K562 (cell line): Measurements from ENCODE around the gene USF2. TPM values are rescaled to one million over a fixed set of nuclear protein-coding genes. Genes with fewer than 3 reads are reported as not detected.

Experiments used
- ATAC-seq: fragments of 200-7000 bp; cut with Tn5 transposase; 3 replicates; pipeline ENCODE4 v1.9.1; 2020; ENCODE audit warnings: moderate library complexity
- BruUV-seq: library from RNA; stranded (reverse); fragments of 400-500 nt; replicated peaks from 2 replicates; lab custom pipeline; 2021; lab: Mats Ljungman, UMichigan
- CTCF ChIA-PET: fragments of 300-600 bp; formaldehyde crosslinking; extraction: SDS; loops from one replicate; lab custom pipeline; 2021; ENCODE audit warnings: low intra/inter-chr PET ratio; lab: Yijun Ruan, JAX
- POLR2A ChIA-PET: fragments of 300-600, 350-650 bp; sonication (Branson Sonifier 250); formaldehyde crosslinking; extraction: SDS; loops from one replicate; lab custom pipeline; 2021; ENCODE audit warnings: antibody characterized with exemption, inconsistent platforms; lab: Yijun Ruan, JAX
- DNase-seq, 4 experiments: peaks; one replicate each; pipeline versions ENCODE4 v3.0.0 to v3.0.0-alpha.2; 2011 to 2018; ENCODE audit warnings: low spot score in 3 of 4, mixed read lengths in 3 of 4; ENCODE audit errors: extremely low read depth in 1 of 4
- FAIRE-seq: peaks from 2 replicates; lab custom pipeline; 2011; peaks lifted over from hg19 to GRCh38; lab: Jason Lieb, UNC
- H2AFZ ChIP-seq: 2 replicates; pipeline ENCODE4 v1.6.0; 2011; ENCODE audit warnings: low read depth, low read length, control low read depth, inconsistent platforms
- H3K27ac ChIP-seq: fragments of 200-600 bp; 3 replicates; pipeline ENCODE4 v1.8.0; 2011; ENCODE audit warnings: low read depth, mild to moderate bottlenecking, control low read depth, inconsistent platforms, low read length, moderate library complexity, mixed read lengths; ENCODE audit errors: extremely low read depth
- H3K27me3 ChIP-seq, 2 experiments: fragments of 300-600 bp in 1 of 2; 2 replicates in 1 of 2; 3 replicates in 1 of 2; pipeline versions ENCODE4 v1.6.0 to v1.8.0; 2011; ENCODE audit warnings: inconsistent platforms in 2 of 2, low read length in 2 of 2, mild to moderate bottlenecking in 1 of 2, mixed read lengths in 1 of 2, moderate library complexity in 1 of 2; ENCODE audit not compliant: control insufficient read depth in 2 of 2, insufficient read depth in 2 of 2
- H3K36me3 ChIP-seq: fragments of 300-600 bp; 3 replicates; pipeline ENCODE4 v1.8.0; 2011; ENCODE audit warnings: mild to moderate bottlenecking, low read length, inconsistent platforms; ENCODE audit not compliant: control insufficient read depth, insufficient read depth
- H3K4me1 ChIP-seq, 2 experiments: fragments of 200-600 bp in 1 of 2; replicated peaks in 1 of 2; 2 replicates in 1 of 2; 3 replicates in 1 of 2; pipeline versions ENCODE4 v1.5.1 to v1.8.0; 2011; ENCODE audit warnings: inconsistent platforms in 2 of 2, low read length in 2 of 2, mild to moderate bottlenecking in 1 of 2, mixed read lengths in 1 of 2, moderate library complexity in 1 of 2; ENCODE audit not compliant: control insufficient read depth in 2 of 2, insufficient read depth in 2 of 2
- H3K4me2 ChIP-seq: 2 replicates; pipeline ENCODE4 v1.6.1; 2011; ENCODE audit warnings: low read length, control low read depth, inconsistent platforms, mixed read lengths; ENCODE audit not compliant: insufficient read depth
- H3K4me3 ChIP-seq: fragments of 200-600 bp; sonication (generic), shearing (Covaris generic); 2 replicates; pipeline ENCODE4 v1.5.1; 2016; ENCODE audit warnings: control low read depth, inconsistent platforms
- H3K79me2 ChIP-seq: fragments of 200-600 bp; 3 replicates; pipeline ENCODE4 v1.8.0; 2011; ENCODE audit warnings: low read length, inconsistent platforms; ENCODE audit not compliant: control insufficient read depth, insufficient read depth
- H3K9ac ChIP-seq, 2 experiments: 2 replicates each; pipeline versions ENCODE4 v1.6.0 to v1.6.1; 2011; ENCODE audit warnings: low read depth in 2 of 2, low read length in 2 of 2, control low read depth in 1 of 2, inconsistent platforms in 1 of 2, mild to moderate bottlenecking in 1 of 2, mixed read lengths in 1 of 2; ENCODE audit not compliant: insufficient read depth in 1 of 2
- H3K9me1 ChIP-seq: one replicate; pipeline ENCODE4 v1.6.0; 2011; ENCODE audit warnings: inconsistent platforms, mild to moderate bottlenecking, low read length, moderate library complexity; ENCODE audit not compliant: control insufficient read depth, insufficient read depth
- H3K9me3 ChIP-seq: replicated peaks from 2 replicates; pipeline ENCODE4 v1.5.1; 2011; ENCODE audit warnings: low read depth, low read length, inconsistent platforms; ENCODE audit not compliant: control insufficient read depth, insufficient read depth
- H4K20me1 ChIP-seq: replicated peaks from 2 replicates; pipeline ENCODE4 v1.6.1; 2011; ENCODE audit warnings: low read length, inconsistent platforms, mixed read lengths; ENCODE audit not compliant: control insufficient read depth, insufficient read depth
- CREB1 ChIP-seq, 2 experiments: sonication (generic) in 1 of 2; formaldehyde crosslinking in 1 of 2; IDR thresholded peaks; 2 replicates each; pipeline versions ENCODE4 v1.6.1 to v1.8.0; 2012 to 2022; ENCODE audit warnings: inconsistent platforms in 1 of 2, mild to moderate bottlenecking in 1 of 2, missing genetic modification reagents in 1 of 2, moderate library complexity in 1 of 2
- EP300 ChIP-seq: IDR thresholded peaks from 2 replicates; pipeline ENCODE4 v1.6.1; 2012; ENCODE audit warnings: low read length, improper control_type of control experiment
- POLR2AphosphoS2 ChIP-seq: IDR thresholded peaks from 2 replicates; pipeline ENCODE4 v1.6.1; 2012; ENCODE audit warnings: low read length, improper control_type of control experiment
- PRPF4 ChIP-seq: fragments of 200-400 bp; formaldehyde crosslinking; IDR thresholded peaks from one replicate; pipeline ENCODE4 v1.6.1; 2017; ENCODE audit warnings: low read length, low read depth, mild to moderate bottlenecking; ENCODE audit not compliant: insufficient read depth, poor library complexity, severe bottlenecking
- RBM25 ChIP-seq: fragments of 200-400 bp; formaldehyde crosslinking; IDR thresholded peaks from 2 replicates; pipeline ENCODE4 v1.6.1; 2018; ENCODE audit warnings: low read length, low read depth, moderate library complexity; ENCODE audit not compliant: severe bottlenecking
- RBM34 ChIP-seq: fragments of 200-400 bp; formaldehyde crosslinking; IDR thresholded peaks from 2 replicates; pipeline ENCODE4 v1.6.1; 2018; ENCODE audit warnings: low read length, borderline replicate concordance; ENCODE audit not compliant: insufficient read depth
- SIN3B ChIP-seq: fragments of 450-650 bp; IDR thresholded peaks from 2 replicates; pipeline ENCODE4 v1.6.1; 2017; ENCODE audit warnings: low read depth, mild to moderate bottlenecking, moderate library complexity
- SMAD1 ChIP-seq: fragments of 150-350 bp; IDR thresholded peaks from 2 replicates; pipeline ENCODE4 v1.6.1; 2014; ENCODE audit warnings: low read length, low read depth; ENCODE audit not compliant: partially characterized antibody
- ZBTB7A ChIP-seq: IDR thresholded peaks from 2 replicates; pipeline ENCODE4 v1.6.1; 2011; ENCODE audit warnings: low read depth, mild to moderate bottlenecking, low read length, moderate library complexity, borderline replicate concordance; ENCODE audit not compliant: control insufficient read depth
- ZNF239 ChIP-seq: fragments of 250-450 bp; sonication (Bioruptor Pico); IDR thresholded peaks from 2 replicates; pipeline ENCODE4 v1.4.0; 2020; ENCODE audit warnings: mild to moderate bottlenecking
- ZNF282 ChIP-seq: sonication (generic); formaldehyde crosslinking; IDR thresholded peaks from 2 replicates; pipeline ENCODE4 v1.8.1; 2023; ENCODE audit warnings: missing genetic modification reagents
- ZNF316 ChIP-seq: fragments of 450-650 bp; IDR thresholded peaks from 2 replicates; pipeline ENCODE4 v1.6.1; 2016
- ZNF589 ChIP-seq: fragments of 200-800 bp; sonication (Bioruptor generic); IDR thresholded peaks from 2 replicates; pipeline ENCODE4 v1.6.1; 2016; ENCODE audit warnings: low read depth, missing genetic modification characterization, missing compliant biosample characterization
- ZNF778 ChIP-seq: fragments of 450-650 bp; formaldehyde crosslinking; IDR thresholded peaks from 2 replicates; pipeline ENCODE4 v1.4.0; 2020; ENCODE audit warnings: mild to moderate bottlenecking, moderate library complexity
- WGBS: fragments of 100-300 bp; shearing (Covaris generic); methylation state at CpG from one replicate; pipeline ENCODE4 v1.1.6; 2016; ENCODE audit warnings: low coverage, mixed read lengths; ENCODE audit not compliant: insufficient coverage; ENCODE audit errors: missing lambda C conversion rate; 5-methylcytosine and 5-hydroxymethylcytosine counted together
- in situ Hi-C: fragments of 300-500 bp; cut with MboI; formaldehyde crosslinking; loops from 4 replicates; pipeline ENCODE4 v1.15.0; 2018; ENCODE audit warnings: inconsistent platforms, mixed read lengths
- intact Hi-C: fragments of 100-400 bp; cut with micrococcal nuclease; formaldehyde crosslinking; loops from 2 replicates; pipeline ENCODE4 v1.14.2; 2022
- polyA plus RNA-seq, 8 experiments: library from polyadenylated mRNA; depleted of rRNA in 4 of 8; stranded (reverse) in 5 of 8; unstranded in 3 of 8; fragments of >200 nt; fragmentation: Nextera tagmentation in 2 of 8; fragmentation: Illumina TruSeq in 1 of 8; extraction: Ambion mirVana in 2 of 8; extraction: Trizol in 1 of 8; gene quantifications; 2 replicates each; pipeline versions ENCODE4 v1.2.1 to v1.2.3, GENCODE V29; 2011 to 2014; ENCODE audit warnings: inconsistent platforms in 1 of 8, missing spikeins in 1 of 8
- total RNA-seq, 7 experiments: library from RNA; depleted of rRNA in 6 of 7; stranded (reverse); fragments of >200 nt in 6 of 7; fragmentation: Illumina TruSeq in 2 of 7; extraction: Trizol in 2 of 7; gene quantifications; 2 replicates each; pipeline versions ENCODE4 v1.2.1 to v1.2.3, GENCODE V29; 2011 to 2021; ENCODE audit warnings: low replicate concordance in 1 of 7
- TF ChIP-seq, protein P1 (sequence below): fragments of 250-450 bp; sonication (Bioruptor Pico); IDR thresholded peaks from 2 replicates; pipeline ENCODE4 v1.4.0; 2020; ENCODE audit warnings: borderline replicate concordance
- TF ChIP-seq, protein P2 (sequence below): fragments of 450-650 bp; formaldehyde crosslinking; IDR thresholded peaks from 2 replicates; pipeline ENCODE4 v1.4.0; 2020; ENCODE audit warnings: mild to moderate bottlenecking, moderate library complexity
- TF ChIP-seq, protein P3 (sequence below): fragments of 450-650 bp; IDR thresholded peaks from 2 replicates; pipeline ENCODE4 v1.6.1; 2016; ENCODE audit warnings: antibody characterized with exemption

Gene USF2
- total and polyA plus RNA-seq, 9 of the 15 experiments (the other 6 are each of a cell fraction or from before 2014, with no cell fraction given): 0.27 to 93.7 (median 58.4) TPM

DNA sequence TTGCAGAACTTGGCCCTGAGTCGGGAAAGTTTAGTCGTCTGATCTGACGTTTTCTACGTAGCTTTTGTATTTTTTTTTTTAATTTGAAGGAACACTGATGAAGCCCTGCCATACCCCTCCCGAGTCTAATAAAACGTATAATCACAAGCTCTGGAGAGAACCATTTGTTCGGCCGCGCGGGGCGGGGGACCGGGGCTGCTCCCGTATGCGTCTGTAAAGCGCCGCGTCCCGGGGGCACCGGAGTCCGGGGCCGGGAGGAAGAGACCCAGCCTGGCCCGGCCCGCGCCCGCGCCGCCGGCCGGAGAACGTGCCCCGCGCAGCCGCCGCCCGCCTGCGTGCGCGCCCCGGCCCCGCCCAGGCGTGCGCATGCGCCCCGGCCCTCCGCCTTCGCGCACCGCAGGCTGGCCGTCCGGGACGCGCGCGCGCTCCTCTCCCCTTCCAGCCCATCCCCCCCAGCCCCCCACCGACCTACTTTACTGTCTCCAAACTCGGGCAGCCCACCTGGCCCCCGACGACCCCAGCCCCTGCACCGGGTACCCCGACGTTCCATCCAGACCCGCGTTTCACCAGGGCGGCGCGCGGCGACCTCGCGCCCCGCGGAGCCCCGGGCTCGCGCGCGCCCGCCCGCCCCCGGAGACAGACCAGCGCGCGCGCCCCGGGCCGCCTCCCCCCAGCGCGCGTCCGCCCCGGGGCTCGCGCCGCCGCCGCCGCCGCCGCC lies 785 bp upstream of the USF2 start:
- Histone ChIP-seq H3K4me3 (peak overlapping the region; percentile 55), H3K4me1 (peaks cover 15 to 42% of the 10 kb centered on the region in 2 experiments), H3K9me1 (no peaks in the 10 kb centered on the region), H3K4me2 (peak overlapping the region; percentile 82), H3K9me3 (no peaks in the 10 kb centered on the region), H3K36me3 (peaks cover 74% of the 10 kb centered on the region), H2AFZ (peak overlapping the region; percentile 59; the same call in 1 of the 2 replicates), H3K27ac (peak overlapping the region; percentile 83), H3K79me2 (peaks cover 23% of the 10 kb centered on the region), H4K20me1 (no peaks in the 10 kb centered on the region), H3K9ac (peak overlapping the region; percentile 87 to 99), H3K27me3 (no peaks in the 10 kb centered on the region)
- no peak for FAIRE-seq
- intact Hi-C loops: loop anchor here (5.0 kb wide), 2 partner anchors 111 to 126 kb away; partner anchors contain the start of gene FXYD7
- peak; percentile 63 for ATAC-seq
- whole genome bisulfite sequencing: 1% methylated on average over 38 of the region's 100 CpGs
- ChIA-PET POLR2A (interaction anchor here (0.6 kb wide), 1 partner anchor 268 kb away, joined by 3 read pairs; no protein-coding TSS in a partner anchor), CTCF (interaction anchor here (0.6 to 1.3 kb wide), 3 partner anchors 21 to 324 kb away, joined by 3 to 5 read pairs (median 4); no protein-coding TSS in a partner anchor)
- peak; percentile 80 to 97 (median 92) for DNase-seq
- BruUV-seq: no TSS peak
- in situ Hi-C loops: no loop called here
- TF ChIP-seq PRPF4 (no peak), SMAD1 (no peak), POLR2AphosphoS2 (no peak), RBM34 (no peak), ZNF778 (CRISPR knock-in tag) (no peak), RBM25 (no peak), CREB1 (IDR thresholded peaks at IDR 0.05) (no peak), CREB1 (CRISPR knock-in tag; IDR thresholded peaks at IDR 0.05) (no peak), ZBTB7A (peak; percentile 98), ZNF316 (no peak), ZNF239 (CRISPR knock-in tag) (no peak), EP300 (no peak), ZNF282 (CRISPR knock-in tag) (no peak), ZNF589 (CRISPR knock-in tag) (peak; percentile 96), SIN3B (no peak)
- TF ChIP-seq, protein P1, sequence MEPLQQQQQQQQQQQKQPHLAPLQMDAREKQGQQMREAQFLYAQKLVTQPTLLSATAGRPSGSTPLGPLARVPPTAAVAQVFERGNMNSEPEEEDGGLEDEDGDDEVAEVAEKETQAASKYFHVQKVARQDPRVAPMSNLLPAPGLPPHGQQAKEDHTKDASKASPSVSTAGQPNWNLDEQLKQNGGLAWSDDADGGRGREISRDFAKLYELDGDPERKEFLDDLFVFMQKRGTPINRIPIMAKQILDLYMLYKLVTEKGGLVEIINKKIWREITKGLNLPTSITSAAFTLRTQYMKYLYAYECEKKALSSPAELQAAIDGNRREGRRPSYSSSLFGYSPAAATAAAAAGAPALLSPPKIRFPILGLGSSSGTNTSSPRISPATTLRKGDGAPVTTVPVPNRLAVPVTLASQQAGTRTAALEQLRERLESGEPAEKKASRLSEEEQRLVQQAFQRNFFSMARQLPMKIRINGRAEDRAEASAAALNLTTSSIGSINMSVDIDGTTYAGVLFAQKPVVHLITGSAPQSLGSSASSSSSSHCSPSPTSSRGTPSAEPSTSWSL (CRISPR knock-in tag): no peak
- TF ChIP-seq, protein P2, sequence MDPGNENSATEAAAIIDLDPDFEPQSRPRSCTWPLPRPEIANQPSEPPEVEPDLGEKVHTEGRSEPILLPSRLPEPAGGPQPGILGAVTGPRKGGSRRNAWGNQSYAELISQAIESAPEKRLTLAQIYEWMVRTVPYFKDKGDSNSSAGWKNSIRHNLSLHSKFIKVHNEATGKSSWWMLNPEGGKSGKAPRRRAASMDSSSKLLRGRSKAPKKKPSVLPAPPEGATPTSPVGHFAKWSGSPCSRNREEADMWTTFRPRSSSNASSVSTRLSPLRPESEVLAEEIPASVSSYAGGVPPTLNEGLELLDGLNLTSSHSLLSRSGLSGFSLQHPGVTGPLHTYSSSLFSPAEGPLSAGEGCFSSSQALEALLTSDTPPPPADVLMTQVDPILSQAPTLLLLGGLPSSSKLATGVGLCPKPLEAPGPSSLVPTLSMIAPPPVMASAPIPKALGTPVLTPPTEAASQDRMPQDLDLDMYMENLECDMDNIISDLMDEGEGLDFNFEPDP (CRISPR knock-in tag): no peak
- TF ChIP-seq, protein P3, sequence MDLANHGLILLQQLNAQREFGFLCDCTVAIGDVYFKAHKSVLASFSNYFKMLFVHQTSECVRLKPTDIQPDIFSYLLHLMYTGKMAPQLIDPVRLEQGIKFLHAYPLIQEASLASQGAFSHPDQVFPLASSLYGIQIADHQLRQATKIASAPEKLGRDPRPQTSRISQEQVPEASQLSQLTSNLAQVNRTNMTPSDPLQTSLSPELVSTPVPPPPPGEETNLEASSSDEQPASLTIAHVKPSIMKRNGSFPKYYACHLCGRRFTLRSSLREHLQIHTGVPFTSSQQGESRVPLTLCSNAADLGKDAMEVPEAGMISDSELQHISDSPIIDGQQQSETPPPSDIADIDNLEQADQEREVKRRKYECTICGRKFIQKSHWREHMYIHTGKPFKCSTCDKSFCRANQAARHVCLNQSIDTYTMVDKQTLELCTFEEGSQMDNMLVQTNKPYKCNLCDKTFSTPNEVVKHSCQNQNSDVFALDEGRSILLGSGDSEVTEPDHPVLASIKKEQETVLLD: 0 out of 2 replicates have a peak, but pooled peaks have one; percentile 24
